Suprapubic skin (tissue), 3 donors: ENCODE data around the gene RAB37.

Experiments used
- EP300 ChIP-seq: sonication (generic); formaldehyde crosslinking; IDR thresholded peaks from one replicate; pipeline ENCODE4 v1.6.1; 2017; ENCODE audit warnings: antibody characterized with exemption
- POLR2A ChIP-seq, 2 donors: fragments of 450-650 bp; IDR thresholded peaks; one replicate each; pipeline ENCODE4 v1.6.1; 2017; ENCODE audit warnings: antibody characterized with exemption in 2 of 2, mild to moderate bottlenecking in 2 of 2, moderate library complexity in 2 of 2
- TF ChIP-seq, protein P1 (sequence below), 2 donors: fragments of 200-600 bp in 1 of 2; fragments of 450-650 bp in 1 of 2; sonication (generic) in 1 of 2; IDR thresholded peaks; one replicate each; pipeline ENCODE4 v1.5.1; 2016 to 2019; ENCODE audit warnings: antibody characterized with exemption in 2 of 2, mild to moderate bottlenecking in 1 of 2, moderate library complexity in 1 of 2

GRCh38 chr17:74776990-74777389, 39.9 kb downstream of the RAB37 start:
- TF ChIP-seq, protein P1, sequence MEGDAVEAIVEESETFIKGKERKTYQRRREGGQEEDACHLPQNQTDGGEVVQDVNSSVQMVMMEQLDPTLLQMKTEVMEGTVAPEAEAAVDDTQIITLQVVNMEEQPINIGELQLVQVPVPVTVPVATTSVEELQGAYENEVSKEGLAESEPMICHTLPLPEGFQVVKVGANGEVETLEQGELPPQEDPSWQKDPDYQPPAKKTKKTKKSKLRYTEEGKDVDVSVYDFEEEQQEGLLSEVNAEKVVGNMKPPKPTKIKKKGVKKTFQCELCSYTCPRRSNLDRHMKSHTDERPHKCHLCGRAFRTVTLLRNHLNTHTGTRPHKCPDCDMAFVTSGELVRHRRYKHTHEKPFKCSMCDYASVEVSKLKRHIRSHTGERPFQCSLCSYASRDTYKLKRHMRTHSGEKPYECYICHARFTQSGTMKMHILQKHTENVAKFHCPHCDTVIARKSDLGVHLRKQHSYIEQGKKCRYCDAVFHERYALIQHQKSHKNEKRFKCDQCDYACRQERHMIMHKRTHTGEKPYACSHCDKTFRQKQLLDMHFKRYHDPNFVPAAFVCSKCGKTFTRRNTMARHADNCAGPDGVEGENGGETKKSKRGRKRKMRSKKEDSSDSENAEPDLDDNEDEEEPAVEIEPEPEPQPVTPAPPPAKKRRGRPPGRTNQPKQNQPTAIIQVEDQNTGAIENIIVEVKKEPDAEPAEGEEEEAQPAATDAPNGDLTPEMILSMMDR (IDR thresholded peaks at IDR 0.05) = no peak
- TF ChIP-seq POLR2A (IDR thresholded peaks at IDR 0.05) = no peak
- no peak for TF ChIP-seq EP300
